Activated CD8-positive, alpha-beta memory T cell treated with anti-CD3 and anti-CD28 coated beads, Interleukin-2, amount 50 U/mL, for 4 hours (primary cell): ENCODE results near the gene P4HB.

ENCODE experiments used
- DNase-seq: peaks from one replicate; pipeline ENCODE4 v3.0.0-alpha.2; 2020

Gene P4HB

GRCh38 chr17:81859906-81860755, at the start of gene P4HB:
TSS of gene P4HB (minus strand) at chr17:81860535. CDS start at chr17:81860471, 64 bp downstream.
- no peak for DNase-seq

- no peak for DNase-seq
Observed at GRCh38 chr17:81909231-81909630, 48.9 kb upstream of the P4HB start.

GRCh38 chr17:81908793-81909192, 48.5 kb upstream of the P4HB start:
- DNase-seq: no peak

- no peak for DNase-seq
Observed at GRCh38 chr17:81907219-81908145, 47.1 kb upstream of the P4HB start.

- no peak for DNase-seq
Observed at GRCh38 chr17:81906476-81907218, 46.3 kb upstream of the P4HB start.

GRCh38 chr17:81905993-81906392, 45.7 kb upstream of the P4HB start:
- no peak for DNase-seq

GRCh38 chr17:81905424-81905875, 45.1 kb upstream of the P4HB start:
- no peak for DNase-seq

- DNase-seq: no peak
Observed at GRCh38 chr17:81904600-81905423, 44.5 kb upstream of the P4HB start.

- no peak for DNase-seq
Observed at GRCh38 chr17:81903896-81904599, 43.7 kb upstream of the P4HB start.

GRCh38 chr17:81903415-81903831, 43.1 kb upstream of the P4HB start:
- no peak for DNase-seq

- DNase-seq: no peak
Observed at GRCh38 chr17:81902653-81903414, 42.5 kb upstream of the P4HB start.

- DNase-seq: no peak
Observed at GRCh38 chr17:81902023-81902652, 41.8 kb upstream of the P4HB start, which contains the start of gene NPB. TSS of gene NPB (plus strand) at chr17:81902238. CDS start at chr17:81902278, 40 bp downstream.

- no peak for DNase-seq
Observed at GRCh38 chr17:81901167-81902022, 41.1 kb upstream of the P4HB start.

GRCh38 chr17:81900181-81900820, 40.0 kb upstream of the P4HB start:
- DNase-seq: no peak

- DNase-seq: no peak
Observed at GRCh38 chr17:81899514-81900166, 39.3 kb upstream of the P4HB start.

- DNase-seq: no peak
Observed at GRCh38 chr17:81898885-81899284, 38.5 kb upstream of the P4HB start.

GRCh38 chr17:81898029-81898866, 37.9 kb upstream of the P4HB start:
- DNase-seq: no peak
